A549 (cell line): ENCODE measurements around the gene CLSTN1. TPM values are rescaled to one million over a fixed set of nuclear protein-coding genes. Genes with fewer than 3 reads are reported as not detected.
"Not testable (repeated sequence)": the region's sequence is repeated elsewhere in the genome, so short reads cannot be mapped to it uniquely, and the experiment has no call there.

ENCODE experiments used
- ATAC-seq, 2 experiments: fragments of 200-7000 bp in 1 of 2; fragments of >200 bp in 1 of 2; cut with Nextera tagmentation in 1 of 2; cut with Tn5 transposase in 1 of 2; 3 replicates each; pipeline versions ENCODE4 v1.8.0 to v1.9.1; 2018 to 2020; ENCODE audit warnings: mild to moderate bottlenecking in 1 of 2, moderate library complexity in 1 of 2
- CTCF ChIA-PET: fragments of 300-600 bp; sonication (Branson Sonifier 250); formaldehyde crosslinking; extraction: SDS; loops from one replicate; lab custom pipeline; 2021; ENCODE audit warnings: antibody characterized with exemption, inconsistent platforms; lab: Yijun Ruan, JAX
- POLR2A ChIA-PET: fragments of 350-600 bp; formaldehyde crosslinking; extraction: SDS; loops from one replicate; lab custom pipeline; 2021; ENCODE audit warnings: antibody characterized with exemption, inconsistent platforms; lab: Yijun Ruan, JAX
- DNase-seq, 2 experiments: peaks; one replicate each; pipeline versions ENCODE4 v3.0.0 to v3.0.0-alpha.2; 2011 to 2016; ENCODE audit warnings: low read depth in 1 of 2, low spot score in 1 of 2
- FAIRE-seq: peaks from 2 replicates; lab custom pipeline; 2011; peaks lifted over from hg19 to GRCh38; lab: Jason Lieb, UNC
- H3K27ac ChIP-seq, 2 experiments: fragments of >200 bp; sonication (Bioruptor Twin); formaldehyde crosslinking; 3 replicates each; pipeline ENCODE4 v1.5.1; 2016 to 2017
- H3K4me1 ChIP-seq: fragments of >200 bp; sonication (Bioruptor Twin); formaldehyde crosslinking; 3 replicates; pipeline ENCODE4 v1.6.1; 2016
- H3K4me2 ChIP-seq: fragments of >200 bp; sonication (Bioruptor Twin); formaldehyde crosslinking; 3 replicates; pipeline ENCODE4 v1.6.1; 2016
- H3K4me3 ChIP-seq: fragments of >200 bp; sonication (Bioruptor Twin); formaldehyde crosslinking; 3 replicates; pipeline ENCODE4 v1.5.1; 2016
- H3K9me3 ChIP-seq: fragments of >200 bp; sonication (Bioruptor Twin); formaldehyde crosslinking; 3 replicates; pipeline ENCODE4 v1.6.1; 2016
- BHLHE40 ChIP-seq: IDR thresholded peaks from 2 replicates; pipeline ENCODE4 v1.6.1; 2012; ENCODE audit warnings: low read depth, low read length, inconsistent platforms
- CBX2 ChIP-seq: fragments of 200-600 bp; sonication (generic); IDR thresholded peaks from 2 replicates; pipeline ENCODE4 v1.6.1; 2016; ENCODE audit warnings: low read depth, mild to moderate bottlenecking, borderline replicate concordance
- CHD2 ChIP-seq: fragments of 150-350 bp; IDR thresholded peaks from 2 replicates; pipeline ENCODE4 v1.6.1; 2014; ENCODE audit warnings: low read length; ENCODE audit not compliant: partially characterized antibody
- CHD4 ChIP-seq: fragments of 200-600 bp; sonication (generic); IDR thresholded peaks from 2 replicates; pipeline ENCODE4 v1.6.1; 2016; ENCODE audit warnings: antibody characterized with exemption, mild to moderate bottlenecking, borderline replicate concordance
- CTCF ChIP-seq: fragments of >200 bp; sonication (Bioruptor Twin); formaldehyde crosslinking; IDR thresholded peaks from 3 replicates; pipeline ENCODE4 v1.5.1; 2016
- EHMT2 ChIP-seq: fragments of 200-600 bp; sonication (generic); IDR thresholded peaks from 2 replicates; pipeline ENCODE4 v1.6.1; 2016; ENCODE audit warnings: antibody characterized with exemption, low read depth, mild to moderate bottlenecking, moderate library complexity
- EP300 ChIP-seq, 2 experiments: fragments of >200 bp; sonication (Bioruptor Twin); formaldehyde crosslinking; IDR thresholded peaks; 2 replicates in 1 of 2; 3 replicates in 1 of 2; pipeline ENCODE4 v1.6.1; 2016 to 2017
- FOXS1 ChIP-seq: fragments of 250-450 bp; sonication (Bioruptor Pico); IDR thresholded peaks from 2 replicates; pipeline ENCODE4 v1.5.0; 2020; ENCODE audit warnings: mild to moderate bottlenecking, moderate library complexity
- GATA3 ChIP-seq: IDR thresholded peaks from 2 replicates; pipeline ENCODE4 v1.6.1; 2012; ENCODE audit warnings: borderline replicate concordance
- HEYL ChIP-seq: fragments of 250-450 bp; sonication (Bioruptor Pico); IDR thresholded peaks from 2 replicates; pipeline ENCODE4 v1.8.0; 2021; ENCODE audit warnings: mild to moderate bottlenecking, moderate library complexity
- MAZ ChIP-seq: fragments of 150-350 bp; IDR thresholded peaks from 2 replicates; pipeline ENCODE4 v1.6.1; 2014; ENCODE audit warnings: antibody characterized with exemption, low read depth, low read length, borderline replicate concordance
- NPAS2 ChIP-seq: fragments of 250-450 bp; sonication (Bioruptor Pico); IDR thresholded peaks from 2 replicates; pipeline ENCODE4 v1.8.0; 2022; ENCODE audit warnings: mild to moderate bottlenecking, moderate library complexity, borderline replicate concordance
- NR3C1 ChIP-seq: fragments of >200 bp; sonication (Bioruptor Twin); formaldehyde crosslinking; IDR thresholded peaks from 3 replicates; pipeline ENCODE4 v1.6.1; 2017
- PBX3 ChIP-seq: IDR thresholded peaks from 2 replicates; pipeline ENCODE4 v1.6.1; 2012
- POLR2AphosphoS2 ChIP-seq: conservative IDR thresholded peaks from 2 replicates; pipeline ENCODE4 v1.6.1; 2012; ENCODE audit warnings: low read length, improper control_type of control experiment, inconsistent platforms
- RARB ChIP-seq: fragments of 250-450 bp; sonication (Bioruptor Pico); IDR thresholded peaks from 2 replicates; pipeline ENCODE4 v1.8.0; 2021; ENCODE audit warnings: mild to moderate bottlenecking, moderate library complexity
- RFX5 ChIP-seq: fragments of 450-650 bp; IDR thresholded peaks from 2 replicates; pipeline ENCODE4 v1.7.1; 2014; ENCODE audit warnings: antibody characterized with exemption, mild to moderate bottlenecking, moderate library complexity
- RNF2 ChIP-seq: fragments of 200-600 bp; sonication (generic); IDR thresholded peaks from 2 replicates; pipeline ENCODE4 v1.6.1; 2016; ENCODE audit warnings: low read depth, mild to moderate bottlenecking, antibody characterized with exemption, moderate library complexity, borderline replicate concordance
- SMC3 ChIP-seq: fragments of >200 bp; sonication (Bioruptor Twin); formaldehyde crosslinking; IDR thresholded peaks from 3 replicates; pipeline ENCODE4 v1.6.1; 2018; ENCODE audit warnings: inconsistent platforms
- SREBF2 ChIP-seq: fragments of 450-650 bp; IDR thresholded peaks from 2 replicates; pipeline ENCODE4 v1.6.1; 2014; ENCODE audit warnings: mild to moderate bottlenecking, moderate library complexity
- TP53 ChIP-seq: fragments of 250-450 bp; sonication (Bioruptor Pico); IDR thresholded peaks from 2 replicates; pipeline ENCODE4 v1.5.0; 2021; ENCODE audit warnings: mild to moderate bottlenecking, moderate library complexity
- USF2 ChIP-seq: fragments of 450-650 bp; IDR thresholded peaks from 2 replicates; pipeline ENCODE4 v1.6.1; 2014; ENCODE audit warnings: antibody characterized with exemption
- ZC3H11A ChIP-seq: fragments of 450-650 bp; IDR thresholded peaks from 2 replicates; pipeline ENCODE4 v1.6.1; 2014; ENCODE audit warnings: antibody characterized with exemption, mild to moderate bottlenecking
- ZSCAN20 ChIP-seq: fragments of 250-450 bp; sonication (Bioruptor Pico); IDR thresholded peaks from 2 replicates; pipeline ENCODE4 v1.8.0; 2022; ENCODE audit warnings: mild to moderate bottlenecking, moderate library complexity
- WGBS: methylation state at CpG from one replicate; pipeline ENCODE4 v1.1.6; 2017; ENCODE audit errors: missing lambda C conversion rate; 5-methylcytosine and 5-hydroxymethylcytosine counted together
- polyA plus RNA-seq, 4 experiments: library from polyadenylated mRNA; depleted of rRNA in 3 of 4; stranded (reverse); fragments of >200 nt; fragmentation: RNase III in 1 of 4; extraction: RNeasy Plus Mini Kit Qiagen cat#74134 plus additional on column Dnase treatment in 1 of 4; gene quantifications; 2 replicates in 3 of 4; 3 replicates in 1 of 4; pipeline ENCODE4 v1.2.3, GENCODE V29; 2011 to 2017
- TF ChIP-seq, protein P1 (sequence below): fragments of >200 bp; sonication (Bioruptor Twin); formaldehyde crosslinking; IDR thresholded peaks from 2 replicates; pipeline ENCODE4 v1.6.1; 2016
- TF ChIP-seq, protein P2 (sequence below): IDR thresholded peaks from 2 replicates; pipeline ENCODE4 v1.6.1; 2012; ENCODE audit warnings: low read depth, borderline replicate concordance

The CLSTN1 gene
- polyA plus RNA-seq, 2 of the 4 experiments (the other 2 are of a cell fraction), result 27.3 to 56.1 TPM

- no peak for TF ChIP-seq CHD4
- no peak for TF ChIP-seq ZSCAN20 (CRISPR knock-in tag)
- no peak for TF ChIP-seq RNF2
- no peak for TF ChIP-seq RFX5
- TF ChIP-seq GATA3, result no peak
- TF ChIP-seq BHLHE40, result no peak
- no peak for TF ChIP-seq POLR2AphosphoS2
- TF ChIP-seq NPAS2 (CRISPR knock-in tag), result no peak
- TF ChIP-seq MAZ, result no peak
- TF ChIP-seq, protein P1, sequence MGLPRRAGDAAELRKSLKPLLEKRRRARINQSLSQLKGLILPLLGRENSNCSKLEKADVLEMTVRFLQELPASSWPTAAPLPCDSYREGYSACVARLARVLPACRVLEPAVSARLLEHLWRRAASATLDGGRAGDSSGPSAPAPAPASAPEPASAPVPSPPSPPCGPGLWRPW, result no peak
- TF ChIP-seq CHD2, result no peak
- TF ChIP-seq CBX2, result no peak
- TF ChIP-seq NR3C1, result no peak
- TF ChIP-seq TP53 (CRISPR knock-in tag), result no peak
- TF ChIP-seq RARB (CRISPR knock-in tag), result no peak
- TF ChIP-seq HEYL, result no peak
- TF ChIP-seq EHMT2, result no peak
- no peak for TF ChIP-seq EP300 (IDR thresholded peaks at IDR 0.05)
- TF ChIP-seq FOXS1, result no peak
- Histone ChIP-seq H3K9me3 (no peaks in the 10 kb centered on the region), H3K4me1 (peaks cover 15% of the 10 kb centered on the region; the same call in 2 of the 3 replicates), H3K27ac (no peak overlapping the region), H3K4me3 (no peak overlapping the region), H3K4me2 (no peak overlapping the region)
- WGBS, result 81% methylated on average over 8 of the region's 8 CpGs
- DNase-seq, result no peak
- no peak for FAIRE-seq
- ATAC-seq, result no peak
- POLR2A ChIA-PET, result no interaction called here
- CTCF ChIA-PET, result interaction anchor here (1.0 kb wide), 1 partner anchor 25 kb away, joined by 3 read pairs; no protein-coding TSS in a partner anchor
These were observed 14.7 kb downstream of the CLSTN1 start for GRCh38 chr1:9809100-9809510.

DNA sequence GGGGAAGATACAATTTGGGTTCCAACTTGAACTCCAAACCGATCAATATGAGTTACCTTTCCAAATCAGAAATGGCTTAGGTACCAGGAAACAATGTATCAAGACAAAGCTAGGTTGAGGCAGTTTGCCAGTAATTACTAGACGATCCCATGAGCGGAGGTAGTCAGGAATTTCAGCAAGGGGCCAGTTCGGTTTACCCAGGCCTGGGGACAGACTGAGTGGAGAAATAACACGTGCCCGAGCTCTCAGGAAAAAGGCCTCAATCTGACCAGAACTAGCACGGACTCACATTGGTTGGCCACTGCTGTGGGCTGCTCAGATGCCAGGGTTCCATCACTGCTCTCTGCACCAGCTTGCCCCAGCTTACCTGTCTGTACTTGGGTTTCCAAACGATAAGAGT, 15.3 kb downstream of the CLSTN1 start:
- ChIA-PET POLR2A (no interaction called here), CTCF (interaction anchor here (0.5 kb wide), 1 partner anchor 66 kb away, joined by 3 read pairs; no protein-coding TSS in a partner anchor)
- 95% methylated on average over 8 of the region's 8 CpGs for WGBS
- Histone ChIP-seq H3K4me1 (peaks cover 15% of the 10 kb centered on the region; the same call in 2 of the 3 replicates), H3K27ac (no peak overlapping the region), H3K4me2 (no peak overlapping the region), H3K9me3 (no peaks in the 10 kb centered on the region)
- no peak for ATAC-seq
- FAIRE-seq, result no peak
- TF ChIP-seq ZC3H11A (no peak), SMC3 (no peak), NPAS2 (CRISPR knock-in tag) (no peak), RARB (CRISPR knock-in tag) (no peak), PBX3 (no peak)
- TF ChIP-seq, all 56 proteins: peak for 0
- no peak overlapping the region for H3K4me3 ChIP-seq
- no peak for DNase-seq

DNA sequence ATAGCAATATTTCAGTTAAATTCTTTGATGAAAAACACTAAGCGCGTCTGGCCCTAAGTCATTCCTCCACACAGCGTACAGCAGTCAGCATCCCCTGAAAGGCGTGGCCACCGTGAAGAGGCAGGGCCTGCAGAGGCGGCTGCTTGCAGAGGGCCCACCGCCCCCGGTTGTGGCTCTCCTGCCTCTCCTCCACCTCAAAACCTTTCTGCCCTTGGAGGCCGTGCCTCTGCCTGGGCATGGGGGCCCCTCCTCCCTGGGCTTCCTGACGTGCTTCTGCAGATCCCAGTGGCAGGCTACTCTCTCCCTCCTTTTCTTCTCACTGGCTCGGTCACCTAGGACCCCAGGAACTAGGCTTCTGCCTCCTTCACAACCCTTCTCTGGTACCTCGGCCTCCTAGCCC, 16.2 kb downstream of the CLSTN1 start:
- no peak overlapping the region for H3K4me2 ChIP-seq
- no peak for TF ChIP-seq SREBF2
- TF ChIP-seq, protein P2, sequence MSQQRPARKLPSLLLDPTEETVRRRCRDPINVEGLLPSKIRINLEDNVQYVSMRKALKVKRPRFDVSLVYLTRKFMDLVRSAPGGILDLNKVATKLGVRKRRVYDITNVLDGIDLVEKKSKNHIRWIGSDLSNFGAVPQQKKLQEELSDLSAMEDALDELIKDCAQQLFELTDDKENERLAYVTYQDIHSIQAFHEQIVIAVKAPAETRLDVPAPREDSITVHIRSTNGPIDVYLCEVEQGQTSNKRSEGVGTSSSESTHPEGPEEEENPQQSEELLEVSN, result no peak
- no peak for TF ChIP-seq USF2
- TF ChIP-seq RNF2, result no peak
- TF ChIP-seq CTCF, result no peak
- no peak for TF ChIP-seq CHD4
- TF ChIP-seq MAZ, result no peak
- no peak for TF ChIP-seq FOXS1
- TF ChIP-seq HEYL, result no peak
- TF ChIP-seq BHLHE40, result no peak
- no peak for TF ChIP-seq RARB (CRISPR knock-in tag)
- no peak for TF ChIP-seq CHD2
- TF ChIP-seq TP53 (CRISPR knock-in tag), result no peak
- no peak for TF ChIP-seq NR3C1
- no peak for TF ChIP-seq EHMT2
- no peak overlapping the region for H3K27ac ChIP-seq
- ChIA-PET CTCF (no interaction called here), POLR2A (no interaction called here)
- H3K9me3 ChIP-seq, result no peaks in the 10 kb centered on the region
- ATAC-seq, result no peak
- peaks cover 15% of the 10 kb centered on the region; the same call in 2 of the 3 replicates for H3K4me1 ChIP-seq
- no peak for FAIRE-seq
- DNase-seq, result no peak
- no peak overlapping the region for H3K4me3 ChIP-seq
- 93% methylated on average over 12 of the region's 12 CpGs for WGBS

- DNase-seq, H3K4me2 ChIP-seq, POLR2A ChIA-PET, ATAC-seq, H3K4me1 ChIP-seq, H3K4me3 ChIP-seq, FAIRE-seq, H3K27ac ChIP-seq, H3K9me3 ChIP-seq: not testable (repeated sequence)
- CTCF ChIA-PET, result interaction anchor here (0.6 to 1.9 kb wide), 2 partner anchors 14 to 113 kb away, joined by 3 to 7 read pairs; no protein-coding TSS in a partner anchor
- WGBS, result 87% methylated on average over 5 of the region's 5 CpGs
These were observed 17.8 kb downstream of the CLSTN1 start for GRCh38 chr1:9805972-9806371.
